ENCODE data around the gene DHRS1.

DNA sequence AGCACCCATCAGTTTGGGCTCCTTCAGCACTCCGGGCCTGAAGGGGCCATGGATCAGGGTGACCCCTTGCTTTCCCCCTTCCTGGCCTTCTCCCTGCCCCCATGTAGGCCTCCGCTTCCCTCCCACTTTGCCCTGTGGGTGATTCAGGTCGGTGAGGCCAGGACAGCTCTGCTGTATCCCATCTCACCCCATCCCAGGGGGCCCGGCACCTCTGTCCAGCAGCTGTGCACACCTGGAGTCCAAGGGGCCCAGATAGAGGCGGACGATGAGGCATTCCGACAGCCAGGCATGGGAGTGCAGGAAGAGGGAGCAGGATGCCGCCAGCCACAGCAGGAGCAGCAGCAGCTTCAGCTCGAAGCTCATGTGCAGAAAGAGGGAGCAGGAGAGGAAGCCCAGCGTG is 23.1 kb upstream of the DHRS1 start:
- TF ChIP-seq CTCF (conservative IDR thresholded peaks at IDR 0.05 in 1 of 2, IDR thresholded peaks at IDR 0.05 in 1 of 2; ENCODE audit: low read depth in 1 of 2, low read length in 2 of 2) = no peak
- no peak for TF ChIP-seq EZH2 (IDR thresholded peaks at IDR 0.05; ENCODE audit: low read length, missing control alignments)
